Panc1 (cell line): ENCODE measurements around the gene PCSK5. TPM values are rescaled to one million over a fixed set of nuclear protein-coding genes. Genes with fewer than 3 reads are reported as not detected.

Source experiments
- ATAC-seq: fragments of 200-7000 bp; cut with Tn5 transposase; 2 replicates; pipeline ENCODE4 v1.9.1; 2020; ENCODE audit warnings: mild to moderate bottlenecking, moderate library complexity
- BruUV-seq: library from RNA; stranded (reverse); fragments of 400-500 nt; replicated peaks from 2 replicates; lab custom pipeline; 2021; lab: Mats Ljungman, UMichigan
- CTCF ChIA-PET: fragments of 300-600 bp; sonication (Branson Sonifier 250); formaldehyde crosslinking; loops from one replicate; lab custom pipeline; 2022; ENCODE audit warnings: antibody characterized with exemption; lab: Charles Lee
- POLR2A ChIA-PET: fragments of 300-600 bp; sonication (Branson Sonifier 250); formaldehyde crosslinking; loops from one replicate; lab custom pipeline; 2022; ENCODE audit warnings: antibody characterized with exemption; lab: Charles Lee
- DNase-seq: peaks from one replicate; pipeline ENCODE4 v3.0.0-alpha.2; 2010; ENCODE audit warnings: low read depth, low spot score
- H3K27ac ChIP-seq: 2 replicates; pipeline ENCODE4 v1.5.1; 2011; ENCODE audit warnings: mild to moderate bottlenecking, low read length, inconsistent platforms
- H3K27me3 ChIP-seq: fragments of 200-500 bp; sonication (Bioruptor generic); 2 replicates; pipeline ENCODE4 v1.6.0; 2014; ENCODE audit warnings: low read length, inconsistent platforms; ENCODE audit not compliant: control insufficient read depth, insufficient read depth
- H3K36me3 ChIP-seq: fragments of 200-500 bp; sonication (Bioruptor generic); 2 replicates; pipeline ENCODE4 v1.5.1; 2014; ENCODE audit warnings: inconsistent platforms, mild to moderate bottlenecking, low read length, moderate library complexity; ENCODE audit not compliant: control insufficient read depth, insufficient read depth
- H3K4me1 ChIP-seq: 2 replicates; pipeline ENCODE4 v1.5.1; 2011; ENCODE audit warnings: inconsistent platforms, mild to moderate bottlenecking, low read length, moderate library complexity; ENCODE audit not compliant: control insufficient read depth, insufficient read depth
- H3K4me3 ChIP-seq, 2 experiments: 2 replicates each; pipeline ENCODE4 v1.5.1; 2011 to 2012; ENCODE audit warnings: low read depth in 2 of 2, low read length in 2 of 2, mild to moderate bottlenecking in 2 of 2, inconsistent platforms in 1 of 2, moderate library complexity in 1 of 2
- H3K9me3 ChIP-seq: fragments of 200-500 bp; sonication (Bioruptor generic); 2 replicates; pipeline ENCODE4 v1.5.1; 2014; ENCODE audit warnings: low read depth, mild to moderate bottlenecking, inconsistent platforms, low read length, moderate library complexity; ENCODE audit not compliant: control insufficient read depth, insufficient read depth
- POLR2AphosphoS5 ChIP-seq: IDR thresholded peaks from 2 replicates; pipeline ENCODE4 v1.6.1; 2012; ENCODE audit warnings: mild to moderate bottlenecking, low read depth, low read length, moderate library complexity
- SIN3A ChIP-seq: IDR thresholded peaks from 2 replicates; pipeline ENCODE4 v1.6.1; 2012; ENCODE audit warnings: low read depth, mild to moderate bottlenecking, low read length, moderate library complexity, borderline replicate concordance; ENCODE audit not compliant: insufficient read depth
- TCF7L2 ChIP-seq: IDR thresholded peaks from 2 replicates; pipeline ENCODE4 v1.6.1; 2011; ENCODE audit warnings: mild to moderate bottlenecking, low read depth, low read length, inconsistent platforms
- in situ Hi-C: cut with HindIII; loops from 2 replicates; pipeline ENCODE4 v1.10.0; 2016; ENCODE audit warnings: low sequenced_read_pairs, low pct_unique_long_range_greater_than_20kb
- intact Hi-C: fragments of 100-400 bp; cut with micrococcal nuclease; formaldehyde crosslinking; loops from one replicate; pipeline ENCODE4 v1.10.0; 2022; ENCODE audit not compliant: unreplicated experiment
- total RNA-seq: library from RNA; stranded (reverse); gene quantifications from one replicate; pipeline ENCODE4 v1.2.1, GENCODE V29; 2021; ENCODE audit not compliant: unreplicated experiment
- TF ChIP-seq, protein P1 (sequence below): fragments of 450-650 bp; IDR thresholded peaks from 2 replicates; pipeline ENCODE4 v1.5.1; 2017; ENCODE audit warnings: mild to moderate bottlenecking
- TF ChIP-seq, protein P2 (sequence below), 2 experiments: IDR thresholded peaks; 2 replicates each; pipeline ENCODE4 v1.6.1; 2011 to 2012; ENCODE audit warnings: low read depth in 2 of 2, control low read depth in 1 of 2, low read length in 1 of 2, mild to moderate bottlenecking in 1 of 2, moderate library complexity in 1 of 2; ENCODE audit not compliant: insufficient read depth in 1 of 2

PCSK5 gene
- total RNA-seq, 1 experiment from 2014 or later, result 0.21 TPM

DNA sequence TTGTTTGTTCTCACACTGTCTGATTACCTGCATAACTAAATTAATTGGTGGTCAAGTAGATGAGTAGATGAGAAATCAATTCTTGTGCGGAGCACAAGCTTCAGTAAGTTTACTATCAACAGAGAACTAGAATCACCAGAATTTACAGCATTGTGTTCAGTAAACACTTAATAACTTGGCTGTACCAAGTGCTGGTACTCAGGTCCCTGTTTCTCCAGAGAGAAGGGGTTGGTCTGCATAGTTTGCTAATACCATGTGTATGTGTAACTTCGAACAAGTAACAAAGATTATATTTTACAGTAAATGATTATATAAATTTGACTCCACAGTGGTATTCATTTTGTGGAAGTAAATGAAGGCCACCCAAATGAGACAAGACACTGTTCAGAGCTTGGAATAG lies 146.3 kb downstream of the PCSK5 start:
- in situ Hi-C loops, result no loop called here

DNA sequence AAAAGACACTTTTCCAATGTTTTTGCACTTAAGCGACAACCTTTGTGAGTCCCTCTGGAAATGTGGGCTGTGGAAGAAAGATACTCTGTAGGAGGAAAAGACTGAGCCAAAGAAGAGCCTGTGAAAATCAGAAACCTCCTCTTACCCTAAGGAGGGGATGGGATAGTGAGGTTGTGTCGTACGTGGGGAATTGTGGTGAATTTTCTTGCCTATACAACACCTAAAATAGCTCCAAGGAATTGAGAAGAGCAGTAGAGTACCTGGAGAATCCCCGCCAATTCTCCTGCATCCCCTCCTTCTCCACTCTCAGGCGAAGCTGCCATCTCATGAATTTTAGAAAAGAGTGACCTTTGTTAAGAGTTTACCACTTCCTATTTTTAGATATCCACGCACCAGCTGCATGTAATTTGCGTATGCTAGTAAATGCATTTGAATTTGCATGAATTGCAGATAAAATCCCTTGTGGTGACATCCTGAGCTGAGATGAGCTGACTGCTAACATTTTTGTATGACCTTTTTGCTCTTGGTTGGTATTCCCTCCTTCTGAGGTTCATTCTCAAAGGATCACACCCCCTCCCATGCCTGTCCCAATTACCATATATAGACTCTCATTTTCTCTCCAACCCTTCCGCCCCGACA lies 147.2 kb downstream of the PCSK5 start:
- DNase-seq, result no peak
- in situ Hi-C loops, result no loop called here
- TF ChIP-seq TCF7L2 (no peak), SIN3A (no peak), POLR2AphosphoS5 (no peak)
- TF ChIP-seq, protein P1, sequence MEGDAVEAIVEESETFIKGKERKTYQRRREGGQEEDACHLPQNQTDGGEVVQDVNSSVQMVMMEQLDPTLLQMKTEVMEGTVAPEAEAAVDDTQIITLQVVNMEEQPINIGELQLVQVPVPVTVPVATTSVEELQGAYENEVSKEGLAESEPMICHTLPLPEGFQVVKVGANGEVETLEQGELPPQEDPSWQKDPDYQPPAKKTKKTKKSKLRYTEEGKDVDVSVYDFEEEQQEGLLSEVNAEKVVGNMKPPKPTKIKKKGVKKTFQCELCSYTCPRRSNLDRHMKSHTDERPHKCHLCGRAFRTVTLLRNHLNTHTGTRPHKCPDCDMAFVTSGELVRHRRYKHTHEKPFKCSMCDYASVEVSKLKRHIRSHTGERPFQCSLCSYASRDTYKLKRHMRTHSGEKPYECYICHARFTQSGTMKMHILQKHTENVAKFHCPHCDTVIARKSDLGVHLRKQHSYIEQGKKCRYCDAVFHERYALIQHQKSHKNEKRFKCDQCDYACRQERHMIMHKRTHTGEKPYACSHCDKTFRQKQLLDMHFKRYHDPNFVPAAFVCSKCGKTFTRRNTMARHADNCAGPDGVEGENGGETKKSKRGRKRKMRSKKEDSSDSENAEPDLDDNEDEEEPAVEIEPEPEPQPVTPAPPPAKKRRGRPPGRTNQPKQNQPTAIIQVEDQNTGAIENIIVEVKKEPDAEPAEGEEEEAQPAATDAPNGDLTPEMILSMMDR, result no peak
- TF ChIP-seq, protein P2, sequence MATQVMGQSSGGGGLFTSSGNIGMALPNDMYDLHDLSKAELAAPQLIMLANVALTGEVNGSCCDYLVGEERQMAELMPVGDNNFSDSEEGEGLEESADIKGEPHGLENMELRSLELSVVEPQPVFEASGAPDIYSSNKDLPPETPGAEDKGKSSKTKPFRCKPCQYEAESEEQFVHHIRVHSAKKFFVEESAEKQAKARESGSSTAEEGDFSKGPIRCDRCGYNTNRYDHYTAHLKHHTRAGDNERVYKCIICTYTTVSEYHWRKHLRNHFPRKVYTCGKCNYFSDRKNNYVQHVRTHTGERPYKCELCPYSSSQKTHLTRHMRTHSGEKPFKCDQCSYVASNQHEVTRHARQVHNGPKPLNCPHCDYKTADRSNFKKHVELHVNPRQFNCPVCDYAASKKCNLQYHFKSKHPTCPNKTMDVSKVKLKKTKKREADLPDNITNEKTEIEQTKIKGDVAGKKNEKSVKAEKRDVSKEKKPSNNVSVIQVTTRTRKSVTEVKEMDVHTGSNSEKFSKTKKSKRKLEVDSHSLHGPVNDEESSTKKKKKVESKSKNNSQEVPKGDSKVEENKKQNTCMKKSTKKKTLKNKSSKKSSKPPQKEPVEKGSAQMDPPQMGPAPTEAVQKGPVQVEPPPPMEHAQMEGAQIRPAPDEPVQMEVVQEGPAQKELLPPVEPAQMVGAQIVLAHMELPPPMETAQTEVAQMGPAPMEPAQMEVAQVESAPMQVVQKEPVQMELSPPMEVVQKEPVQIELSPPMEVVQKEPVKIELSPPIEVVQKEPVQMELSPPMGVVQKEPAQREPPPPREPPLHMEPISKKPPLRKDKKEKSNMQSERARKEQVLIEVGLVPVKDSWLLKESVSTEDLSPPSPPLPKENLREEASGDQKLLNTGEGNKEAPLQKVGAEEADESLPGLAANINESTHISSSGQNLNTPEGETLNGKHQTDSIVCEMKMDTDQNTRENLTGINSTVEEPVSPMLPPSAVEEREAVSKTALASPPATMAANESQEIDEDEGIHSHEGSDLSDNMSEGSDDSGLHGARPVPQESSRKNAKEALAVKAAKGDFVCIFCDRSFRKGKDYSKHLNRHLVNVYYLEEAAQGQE (IDR thresholded peaks at IDR 0.05; ENCODE audit: insufficient read depth in 1 of 2, low read depth in 2 of 2, low read length in 1 of 2), result no peak
- no TSS peak for BruUV-seq
- Histone ChIP-seq H3K4me1 (no peaks in the 10 kb centered on the region), H3K27ac (no peak overlapping the region), H3K9me3 (no peaks in the 10 kb centered on the region), H3K4me3 (no peak overlapping the region), H3K36me3 (no peaks in the 10 kb centered on the region), H3K27me3 (no peaks in the 10 kb centered on the region)
- intact Hi-C loops, result no loop called here
- CTCF ChIA-PET, result no interaction called here
- POLR2A ChIA-PET, result no interaction called here
- no peak for ATAC-seq

More for the DNA sequence above, 146.3 kb downstream of the PCSK5 start:
- H3K4me1 ChIP-seq, result no peaks in the 10 kb centered on the region
- H3K27ac ChIP-seq, result no peak overlapping the region
- H3K36me3 ChIP-seq, result no peaks in the 10 kb centered on the region
- H3K9me3 ChIP-seq, result no peaks in the 10 kb centered on the region
- H3K27me3 ChIP-seq, result no peaks in the 10 kb centered on the region
- no peak for TF ChIP-seq SIN3A
- no peak for TF ChIP-seq TCF7L2
- no peak for TF ChIP-seq POLR2AphosphoS5
- no TSS peak for BruUV-seq
- POLR2A ChIA-PET, result no interaction called here
- CTCF ChIA-PET, result no interaction called here
- ATAC-seq, result no peak
- no peak overlapping the region for H3K4me3 ChIP-seq
- intact Hi-C loops, result no loop called here
- no peak for DNase-seq

DNA sequence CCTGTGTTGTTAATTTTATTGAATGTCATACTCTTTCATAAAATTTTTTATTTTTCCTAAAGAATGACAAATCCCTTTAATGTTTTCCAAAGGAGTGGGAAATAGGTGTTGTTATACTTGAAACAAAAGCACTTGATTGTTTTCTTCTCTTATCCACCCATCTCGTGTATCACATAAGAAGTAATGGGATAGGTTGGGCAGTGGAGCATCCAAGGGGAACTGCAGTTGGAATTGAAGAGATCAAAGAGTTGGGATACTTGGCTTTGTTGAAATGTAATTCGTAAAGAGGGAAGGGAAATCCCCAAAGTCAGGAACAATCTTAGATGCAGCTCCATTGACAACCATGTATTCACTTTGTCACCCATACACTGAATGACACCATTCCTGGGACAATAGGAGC lies 148.0 kb downstream of the PCSK5 start:
- Histone ChIP-seq H3K27ac (no peak overlapping the region), H3K36me3 (no peaks in the 10 kb centered on the region), H3K27me3 (no peaks in the 10 kb centered on the region), H3K9me3 (no peaks in the 10 kb centered on the region), H3K4me3 (no peak overlapping the region), H3K4me1 (no peaks in the 10 kb centered on the region)
- ATAC-seq, result no peak
- POLR2A ChIA-PET, result no interaction called here
- intact Hi-C loops, result no loop called here
- no peak for DNase-seq
- in situ Hi-C loops, result no loop called here
- no TSS peak for BruUV-seq
- no peak for TF ChIP-seq TCF7L2
- TF ChIP-seq, protein P1, result no peak
- TF ChIP-seq SIN3A, result no peak
- CTCF ChIA-PET, result no interaction called here
